ENCODE measurements around the gene ARL15.
"Not testable (repeated sequence)": the region's sequence is repeated elsewhere in the genome, so short reads cannot be mapped to it uniquely, and the experiment has no call there.

The ARL15 gene

DNA sequence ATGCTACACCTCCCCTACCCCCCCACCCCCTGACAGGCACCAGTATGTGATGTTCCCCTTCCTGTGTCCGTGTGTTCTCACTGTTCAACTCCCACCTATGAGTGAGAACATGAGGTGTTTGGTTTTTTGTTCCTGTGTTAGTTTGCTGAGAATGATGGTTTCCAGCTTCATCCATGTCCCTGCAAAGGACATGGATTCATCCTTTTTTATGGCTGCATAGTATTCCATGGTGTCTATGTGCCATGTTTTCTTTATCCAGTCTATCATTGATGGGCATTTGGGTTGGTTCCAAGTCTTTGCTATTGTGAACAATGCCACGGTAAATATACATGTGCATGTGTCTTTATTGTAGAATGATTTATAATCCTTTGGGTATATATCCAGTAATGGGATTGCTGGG lies 328.1 kb downstream of the ARL15 start:
- not testable (repeated sequence) for DNase-seq (ENCODE audit: low spot score)

- no peak for DNase-seq (ENCODE audit: low spot score)
Measured at GRCh38 chr5:53980061-53980460, 330.3 kb downstream of the ARL15 start.

- DNase-seq (ENCODE audit: low spot score), result no peak
Measured at GRCh38 chr5:53974021-53974420, 336.4 kb downstream of the ARL15 start.

DNA sequence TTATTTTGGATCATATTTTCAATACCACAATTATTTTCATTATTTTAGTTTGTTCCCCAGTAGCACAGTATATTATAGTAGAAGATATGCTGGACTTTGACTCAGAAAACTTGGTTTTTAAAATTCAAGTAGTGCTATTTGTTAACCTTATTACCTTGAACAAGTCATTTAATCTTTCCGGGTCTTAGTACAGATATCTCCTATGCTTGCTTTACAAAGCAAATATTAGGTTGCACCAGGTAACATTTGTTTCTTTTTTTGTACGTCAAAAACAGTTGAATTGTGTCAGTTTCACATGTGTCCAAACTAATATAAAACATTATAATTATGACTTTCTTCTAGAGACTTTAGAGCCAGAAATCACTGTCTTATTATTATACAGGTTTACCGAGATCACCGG lies 338.1 kb downstream of the ARL15 start:
- no peak for DNase-seq (ENCODE audit: low spot score)

- DNase-seq (ENCODE audit: low spot score), result no peak
Measured at GRCh38 chr5:53971551-53971950, 338.8 kb downstream of the ARL15 start.

DNA sequence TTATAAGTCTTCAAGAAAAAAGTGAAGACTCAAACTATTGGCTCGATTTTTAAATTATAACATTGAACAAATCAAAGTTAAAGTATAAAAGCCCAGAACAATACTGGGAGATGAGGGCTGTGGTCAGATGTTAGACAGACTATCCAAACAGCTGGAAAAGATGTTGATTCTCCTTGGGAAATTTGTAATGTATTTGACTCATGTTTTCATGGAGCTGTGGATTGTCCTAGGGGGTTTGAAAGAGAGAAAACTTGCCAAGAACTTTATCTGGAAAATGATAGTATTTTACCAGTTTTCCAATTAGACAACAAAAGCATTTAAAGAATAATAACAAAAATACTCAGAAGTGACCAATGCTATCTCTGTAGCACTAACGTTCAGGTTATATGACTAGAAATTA lies 339.2 kb downstream of the ARL15 start:
- DNase-seq (ENCODE audit: low spot score), result no peak

GRCh38 chr5:53970475-53970874 lies 339.9 kb downstream of the ARL15 start:
- no peak for DNase-seq (ENCODE audit: low spot score)

DNA sequence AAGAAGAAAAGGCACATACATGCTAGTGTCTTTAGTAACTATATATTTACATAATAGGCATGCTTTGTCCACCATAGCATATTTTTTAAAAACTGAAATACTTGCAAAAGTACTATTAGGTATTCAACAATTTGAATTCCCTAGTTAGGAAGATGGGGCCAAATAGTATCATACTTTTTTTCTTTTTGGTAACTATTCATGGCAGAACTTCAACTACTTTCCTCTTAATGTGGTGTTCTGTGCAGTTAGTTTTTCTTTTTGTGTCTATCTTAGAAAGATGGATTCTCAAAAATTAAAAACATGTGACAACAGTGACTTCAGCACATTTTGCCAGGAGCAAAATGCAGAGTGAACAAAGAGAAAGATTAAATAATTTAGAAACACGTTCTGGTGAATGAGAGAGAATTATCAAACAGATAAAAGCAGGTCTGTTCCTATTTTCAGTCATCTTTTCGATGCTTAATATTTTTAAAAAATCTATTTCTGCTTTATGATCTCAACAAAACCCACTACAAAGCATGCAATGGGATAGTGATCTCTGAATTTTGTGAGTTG lies 341.1 kb downstream of the ARL15 start:
- no peak for DNase-seq (ENCODE audit: low spot score)

DNA sequence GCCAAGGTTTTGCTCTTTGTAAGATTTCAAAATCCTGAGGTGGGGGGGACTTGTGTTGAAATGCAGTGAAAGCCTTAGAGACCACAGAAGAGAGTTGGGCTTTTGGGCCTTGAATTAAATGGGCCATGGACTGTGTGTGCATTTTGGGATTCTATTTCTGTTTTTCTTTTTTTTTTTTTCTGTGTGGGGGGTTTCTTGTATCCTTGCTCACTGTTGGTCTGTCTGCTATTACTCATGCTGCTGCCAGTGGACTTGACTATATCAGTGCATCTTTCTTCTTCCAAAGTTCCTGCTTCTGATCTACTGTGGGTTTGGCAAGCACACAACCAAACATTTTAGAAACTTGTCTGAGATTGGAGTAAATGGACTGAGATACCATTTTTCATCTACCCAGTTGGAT lies 344.9 kb downstream of the ARL15 start:
- no peak for DNase-seq (ENCODE audit: low spot score)

DNA sequence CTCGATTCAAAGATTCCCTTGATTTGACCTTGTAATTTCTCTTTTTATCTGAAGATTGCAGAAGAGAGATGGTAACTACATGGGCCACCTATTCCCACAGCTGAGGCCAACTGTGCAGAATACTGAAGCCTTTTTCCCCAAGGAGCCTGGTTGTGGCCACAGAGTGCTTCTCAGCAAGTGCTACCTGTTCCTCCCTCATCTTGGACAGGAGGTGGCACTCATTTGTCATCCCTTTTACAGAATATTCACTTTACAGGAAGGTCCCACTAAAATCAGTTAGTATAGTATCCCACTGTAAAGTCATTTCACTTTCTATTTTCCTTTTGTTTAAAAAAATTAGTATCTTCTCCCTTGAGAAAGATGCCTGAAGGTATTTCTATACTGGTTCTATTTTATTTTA lies 346.4 kb downstream of the ARL15 start:
- DNase-seq (ENCODE audit: low spot score), result no peak

- no peak for DNase-seq (ENCODE audit: low spot score)
Measured at GRCh38 chr5:53962306-53962705, 348.1 kb downstream of the ARL15 start.

DNA sequence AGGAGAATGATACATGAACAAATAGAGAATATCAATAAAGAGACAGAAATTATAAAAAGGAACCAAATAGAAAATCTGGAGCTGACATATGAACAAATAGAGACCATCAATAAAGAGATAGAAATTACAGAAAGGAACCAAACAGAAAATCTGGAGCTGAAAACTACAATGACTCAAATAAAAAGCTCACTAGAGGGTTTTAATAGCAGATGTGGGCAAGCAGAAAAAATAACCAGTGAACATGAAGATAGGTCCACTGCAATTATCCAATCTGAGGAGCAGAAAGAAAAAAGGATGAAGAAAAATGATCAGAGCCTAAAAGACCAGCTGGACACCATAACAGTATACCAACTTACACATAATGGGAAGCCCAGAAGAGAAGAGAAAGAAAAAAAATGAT lies 353.7 kb downstream of the ARL15 start:
- no peak for DNase-seq (ENCODE audit: low spot score)

DNA sequence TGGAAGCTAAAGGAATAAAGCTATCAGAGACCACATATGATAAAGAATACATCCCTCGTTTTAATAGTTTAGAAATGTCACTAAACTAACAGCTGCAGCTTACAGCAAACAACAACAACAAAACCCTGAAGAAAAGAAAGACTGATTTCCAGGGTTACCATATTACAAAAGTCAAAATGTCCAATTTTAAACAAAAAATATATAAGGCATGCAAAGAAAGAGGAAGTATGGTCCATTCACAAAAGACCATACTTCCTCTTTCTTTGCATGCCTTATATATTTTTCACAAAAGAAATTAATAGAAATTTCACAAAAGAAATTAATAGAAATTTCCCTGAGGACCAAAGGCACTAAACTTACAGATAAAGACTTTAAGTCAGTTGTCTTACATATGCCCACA lies 354.2 kb downstream of the ARL15 start:
- DNase-seq (ENCODE audit: low spot score), result no peak

DNA sequence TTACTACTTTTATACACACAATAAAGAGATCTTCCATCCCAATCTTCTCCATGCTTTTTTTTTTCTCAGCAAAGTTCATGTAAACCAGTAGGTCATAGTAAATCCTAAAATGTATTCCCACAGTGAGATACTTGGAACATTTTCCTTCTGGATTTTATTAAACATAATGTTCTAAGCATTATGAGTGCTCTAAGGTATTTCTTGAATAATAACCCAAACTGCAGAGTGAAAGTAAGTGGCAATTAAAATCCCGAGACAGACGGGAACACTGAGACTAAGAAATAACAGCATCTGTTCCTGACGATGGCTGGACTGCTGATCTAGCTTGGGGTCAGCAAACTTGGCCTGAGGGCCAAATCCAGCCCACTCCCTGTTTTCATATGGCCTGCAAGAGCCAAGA lies 359.8 kb downstream of the ARL15 start:
- no peak for DNase-seq (ENCODE audit: low spot score)

DNA sequence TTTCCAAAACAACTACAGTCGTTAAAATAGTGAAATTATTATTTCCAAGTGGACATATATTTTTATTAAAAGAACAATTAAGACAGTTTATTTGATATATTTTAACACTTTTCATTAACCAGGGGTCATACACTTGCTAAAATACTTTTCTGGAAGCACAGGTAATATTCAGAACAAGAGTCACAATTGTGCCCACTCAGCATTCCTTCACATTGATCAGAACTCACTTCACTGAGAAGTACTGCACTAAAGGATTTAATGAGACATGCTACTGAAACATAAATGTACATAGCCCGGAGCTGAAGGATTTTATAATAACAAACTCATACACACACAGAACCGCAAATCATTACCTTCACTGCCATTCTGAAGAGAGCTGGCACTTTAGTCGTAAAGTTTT lies 361.8 kb downstream of the ARL15 start:
- no peak for DNase-seq (ENCODE audit: low spot score)

DNA sequence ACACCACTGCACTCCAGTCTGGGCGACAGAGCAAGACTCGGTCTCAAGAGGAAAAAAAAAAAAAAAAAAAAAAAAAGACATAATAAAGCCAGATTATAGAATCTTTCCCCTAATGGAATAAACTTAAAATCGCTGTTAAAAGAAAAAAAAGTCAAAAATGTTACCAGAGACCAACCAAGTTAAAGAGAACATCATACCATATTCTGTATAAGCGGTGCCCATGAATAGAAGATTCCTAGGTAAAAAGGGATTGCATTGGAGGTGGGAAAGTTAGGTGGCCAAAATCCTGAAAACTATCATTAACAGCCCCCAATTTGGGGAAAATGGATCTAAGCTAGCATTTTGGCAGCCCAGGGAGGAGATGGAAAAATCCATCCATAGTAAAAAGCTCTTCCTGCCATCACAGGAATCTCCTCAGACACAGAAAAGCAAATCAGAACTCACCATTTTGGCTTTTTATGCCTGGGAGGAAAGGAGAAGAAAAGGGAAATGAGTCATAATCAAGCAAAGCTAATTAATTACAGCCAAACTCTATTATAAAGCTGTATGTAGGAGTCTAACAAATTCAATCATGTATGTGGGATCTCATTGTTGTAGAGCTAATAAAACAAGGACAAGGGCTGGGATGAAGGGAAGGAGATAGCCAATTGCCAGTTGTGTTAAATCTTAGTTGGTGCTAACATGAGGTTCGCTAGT lies 363.8 kb downstream of the ARL15 start:
- DNase-seq (ENCODE audit: low spot score), result no peak

- no peak for DNase-seq (ENCODE audit: low spot score)
Measured at GRCh38 chr5:53944981-53945380, 365.4 kb downstream of the ARL15 start.

- no peak for DNase-seq (ENCODE audit: low spot score)
Measured at GRCh38 chr5:53943938-53944337, 366.4 kb downstream of the ARL15 start.

DNA sequence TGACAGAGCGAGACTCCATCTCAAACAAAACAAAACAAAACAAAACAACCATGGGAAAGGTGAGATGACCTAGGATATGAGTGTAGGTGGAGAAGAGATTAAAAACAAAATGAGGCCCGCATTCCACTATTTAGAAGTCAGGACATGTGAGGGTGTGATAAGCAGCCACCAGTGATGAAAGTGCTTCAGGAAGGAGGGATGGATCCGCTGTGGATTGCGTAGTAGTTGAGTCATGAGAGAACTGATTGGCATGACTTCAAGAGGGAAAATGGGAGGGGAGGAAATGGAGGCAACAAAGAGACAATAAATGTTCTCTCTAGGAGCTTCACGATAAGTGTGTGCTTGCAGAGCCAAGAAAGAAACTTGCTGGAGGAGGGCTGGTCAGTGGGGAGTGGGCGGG lies 367.6 kb downstream of the ARL15 start:
- DNase-seq (ENCODE audit: low spot score), result no peak

- DNase-seq (ENCODE audit: low spot score), result no peak
Measured at GRCh38 chr5:53940921-53941320, 369.5 kb downstream of the ARL15 start.

DNA sequence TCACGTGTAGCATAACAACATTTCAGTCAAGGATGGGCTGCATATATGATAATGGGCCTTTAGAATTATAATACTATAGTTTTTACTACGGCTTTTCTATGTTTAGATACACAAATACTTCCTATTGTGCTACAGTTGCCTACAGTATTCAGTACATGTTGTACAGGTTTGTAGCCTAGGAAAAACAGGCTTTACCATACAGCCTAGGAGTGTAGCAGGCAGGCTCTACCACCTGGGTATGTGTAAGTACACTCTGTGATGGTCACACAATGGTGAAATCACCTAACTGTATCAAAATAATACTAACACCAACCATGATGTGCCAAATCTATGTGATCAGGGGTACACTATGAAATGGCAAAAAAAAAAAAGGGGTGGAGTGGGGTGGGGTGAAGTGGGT lies 372.9 kb downstream of the ARL15 start:
- no peak for DNase-seq (ENCODE audit: low spot score)

GRCh38 chr5:53936481-53937352 lies 373.7 kb downstream of the ARL15 start:
- DNase-seq (ENCODE audit: low spot score), result no peak

DNA sequence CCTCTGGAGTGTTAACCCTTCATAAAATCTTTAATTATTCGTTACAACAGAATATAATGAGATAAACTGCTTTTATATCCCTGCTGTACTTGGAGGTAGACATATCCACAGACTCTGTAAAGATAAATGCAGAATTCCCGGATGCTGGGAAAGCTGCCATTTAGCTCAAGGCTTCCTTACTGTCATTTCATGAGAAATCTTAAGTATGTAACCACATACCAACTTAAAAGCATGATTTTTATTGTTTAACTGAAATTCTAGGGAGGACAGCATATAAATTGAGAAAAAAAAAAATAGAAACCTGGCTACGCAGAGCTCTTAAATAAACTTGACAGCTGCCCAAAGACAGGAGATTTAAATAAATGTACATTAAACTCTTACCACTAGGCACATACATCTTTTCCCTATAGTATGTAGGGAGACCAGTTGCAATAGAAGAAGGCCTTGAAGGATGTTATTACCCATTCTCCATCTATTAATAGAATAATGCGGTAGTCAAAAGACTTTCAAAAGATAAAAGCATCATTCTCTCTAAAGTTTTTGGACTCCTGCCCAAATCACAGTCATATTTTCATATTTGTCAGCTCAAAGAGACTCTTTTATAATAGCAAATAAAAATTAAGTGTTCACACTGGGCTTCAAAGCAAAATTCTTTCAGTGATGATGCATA lies 376.1 kb downstream of the ARL15 start:
- DNase-seq (ENCODE audit: low spot score), result no peak

All from AG08396 (cell line).